DND-41 (cell line): Measurements from ENCODE around the gene ARHGAP26.

Experiments
- CTCF ChIP-seq: IDR thresholded peaks from 2 replicates; pipeline ENCODE4 v1.5.1; 2012; ENCODE audit warnings: borderline replicate concordance, low read length, moderate library complexity, mild to moderate bottlenecking; ENCODE audit not compliant: poor library complexity, severe bottlenecking; ENCODE audit errors: extremely low read depth
- EZH2 ChIP-seq: IDR thresholded peaks from 3 replicates; pipeline ENCODE4 v1.6.1; 2012; ENCODE audit warnings: borderline replicate concordance, low read depth, mild to moderate bottlenecking, moderate library complexity, low read length, inconsistent platforms; ENCODE audit not compliant: severe bottlenecking

GRCh38 chr5:143229426-143229895 lies 459.3 kb downstream of the ARHGAP26 start:
- TF ChIP-seq CTCF (no peak), EZH2 (no peak)
